Measurements from ENCODE around the gene OSBPL10. TPM values are rescaled to one million over a fixed set of nuclear protein-coding genes. Genes with fewer than 3 reads are reported as not detected.

Gene OSBPL10
- total and polyA plus RNA-seq, 9 donors: 2.5 to 36.6 (median 10.6) TPM

DNA sequence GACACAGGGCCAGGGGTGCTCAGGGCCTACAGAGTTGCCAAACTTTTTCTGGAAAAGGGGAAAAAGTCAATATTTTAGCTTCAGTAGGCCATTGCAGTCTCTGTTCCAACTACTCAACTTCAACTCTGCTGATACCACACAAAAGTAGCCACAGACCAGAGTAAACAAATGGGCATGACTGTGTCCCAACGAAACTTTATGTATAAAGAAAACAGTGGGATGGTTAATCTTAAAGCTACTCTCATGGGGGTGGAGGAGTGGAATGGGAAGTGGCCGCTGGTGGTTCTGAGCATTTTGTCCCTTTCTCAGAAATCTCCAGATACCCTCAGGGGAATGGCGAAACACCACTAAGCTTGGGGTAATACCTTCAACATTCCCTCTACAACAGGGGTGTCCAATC lies 69.9 kb downstream of the OSBPL10 start:
- WGBS, 3 donors: 95% methylated on average over 3 of the region's 3 CpGs
- Histone ChIP-seq H3K36me3 (no peaks in the 10 kb centered on the region), H3K27ac (no peak overlapping the region), H3K9me3 (no peaks in the 10 kb centered on the region), H3K27me3 (no peaks in the 10 kb centered on the region), H3K4me1 (ENCODE audit: insufficient read depth) (peaks cover 1% of the 10 kb centered on the region), H3K4me3 (no peak overlapping the region)
- TF ChIP-seq POLR2A (IDR thresholded peaks at IDR 0.05): no peak
- no peak for TF ChIP-seq CTCF (IDR thresholded peaks at IDR 0.05)
- TF ChIP-seq EP300 (IDR thresholded peaks at IDR 0.05): no peak
- DNase-seq: no peak
- intact Hi-C loops (cut with DNase I): no loop called here

DNA sequence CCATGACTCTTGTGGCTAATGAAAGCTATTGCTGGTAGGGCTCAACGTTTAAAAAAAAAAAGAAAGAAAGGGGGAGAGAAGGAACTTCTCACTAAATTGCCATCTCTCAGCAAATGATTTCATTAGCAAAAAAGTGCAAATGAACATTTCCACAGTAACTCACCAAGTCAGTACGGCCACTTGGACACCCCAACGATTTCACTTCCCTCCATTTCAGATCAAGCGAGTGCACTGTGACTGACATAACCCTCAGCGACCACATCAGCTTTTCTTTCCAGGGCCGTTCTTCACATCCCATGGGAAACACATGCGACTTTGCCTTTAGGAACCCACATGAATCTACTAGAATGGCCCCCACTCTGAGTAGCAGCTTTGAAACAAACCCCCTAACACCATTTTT lies 71.6 kb downstream of the OSBPL10 start:
- DNase-seq: no peak
- no peaks in the 10 kb centered on the region for H3K27me3 ChIP-seq
- no peak overlapping the region for H3K27ac ChIP-seq
- H3K4me3 ChIP-seq: no peak overlapping the region
- WGBS, 3 donors: 88 to 92% (median 91%) methylated on average over 7 of the region's 7 CpGs
- intact Hi-C loops (cut with DNase I): no loop called here
- H3K4me1 ChIP-seq (ENCODE audit: insufficient read depth): peaks cover 1% of the 10 kb centered on the region
- no peaks in the 10 kb centered on the region for H3K36me3 ChIP-seq
- no peaks in the 10 kb centered on the region for H3K9me3 ChIP-seq
- TF ChIP-seq EP300 (IDR thresholded peaks at IDR 0.05) (no peak), CTCF (IDR thresholded peaks at IDR 0.05) (no peak), POLR2A (IDR thresholded peaks at IDR 0.05) (no peak)

- 41 to 66% (median 48%) methylated on average over 5 of the region's 5 CpGs for WGBS, 3 donors
- TF ChIP-seq POLR2A (IDR thresholded peaks at IDR 0.05): no peak
- TF ChIP-seq CTCF (IDR thresholded peaks at IDR 0.05): no peak
- no peak for TF ChIP-seq EP300 (IDR thresholded peaks at IDR 0.05)
- no peaks in the 10 kb centered on the region for H3K9me3 ChIP-seq
- no peaks in the 10 kb centered on the region for H3K27me3 ChIP-seq
- DNase-seq: no peak
- peaks cover 1% of the 10 kb centered on the region for H3K4me1 ChIP-seq (ENCODE audit: insufficient read depth)
- no peak overlapping the region for H3K27ac ChIP-seq
- no peak overlapping the region for H3K4me3 ChIP-seq
- H3K36me3 ChIP-seq: no peaks in the 10 kb centered on the region
- intact Hi-C loops (cut with DNase I): no loop called here
Observed at GRCh38 chr3:31908391-31909097, 72.5 kb downstream of the OSBPL10 start.

- intact Hi-C loops (cut with DNase I): no loop called here
- Histone ChIP-seq H3K4me1 (ENCODE audit: insufficient read depth) (peaks cover 1% of the 10 kb centered on the region), H3K9me3 (no peaks in the 10 kb centered on the region), H3K27ac (no peak overlapping the region), H3K27me3 (no peaks in the 10 kb centered on the region), H3K36me3 (no peaks in the 10 kb centered on the region), H3K4me3 (no peak overlapping the region)
- no peak for DNase-seq
- TF ChIP-seq CTCF (IDR thresholded peaks at IDR 0.05): no peak
- no peak for TF ChIP-seq POLR2A (IDR thresholded peaks at IDR 0.05)
- no peak for TF ChIP-seq EP300 (IDR thresholded peaks at IDR 0.05)
- 7 to 26% (median 7%) methylated on average over 1 of the region's 1 CpG for whole genome bisulfite sequencing, 3 donors
Observed at GRCh38 chr3:31906182-31906581, 74.9 kb downstream of the OSBPL10 start.

All from ovary (tissue), 9 donors.